GM10847 (cell line): ENCODE results near the gene COA1.

Experiments used
- POLR2A ChIP-seq: IDR thresholded peaks from 2 replicates; pipeline ENCODE4 v1.6.1; 2011; ENCODE audit not compliant: insufficient read length; ENCODE audit errors: extremely low read depth

The COA1 gene

DNA sequence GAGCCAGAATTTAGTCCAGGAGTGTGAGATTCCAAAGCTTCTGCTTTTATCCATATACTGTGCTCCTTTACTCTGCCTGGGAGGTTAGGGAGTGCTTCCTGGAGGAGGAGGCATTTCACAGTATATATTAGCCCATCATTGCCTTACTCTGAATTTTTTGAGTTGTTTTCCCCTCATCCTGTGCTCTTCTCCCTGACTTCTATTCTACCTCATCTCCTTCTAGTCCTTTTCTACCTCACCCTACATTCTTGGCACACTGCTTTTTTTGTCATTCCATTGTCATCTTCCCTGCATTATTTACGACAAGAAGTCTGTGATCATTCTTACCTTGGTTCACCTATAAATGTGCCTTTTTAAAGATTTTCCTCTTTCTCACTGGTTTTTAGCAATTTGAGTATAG lies 125.1 kb downstream of the COA1 start:
- TF ChIP-seq POLR2A: no peak

DNA sequence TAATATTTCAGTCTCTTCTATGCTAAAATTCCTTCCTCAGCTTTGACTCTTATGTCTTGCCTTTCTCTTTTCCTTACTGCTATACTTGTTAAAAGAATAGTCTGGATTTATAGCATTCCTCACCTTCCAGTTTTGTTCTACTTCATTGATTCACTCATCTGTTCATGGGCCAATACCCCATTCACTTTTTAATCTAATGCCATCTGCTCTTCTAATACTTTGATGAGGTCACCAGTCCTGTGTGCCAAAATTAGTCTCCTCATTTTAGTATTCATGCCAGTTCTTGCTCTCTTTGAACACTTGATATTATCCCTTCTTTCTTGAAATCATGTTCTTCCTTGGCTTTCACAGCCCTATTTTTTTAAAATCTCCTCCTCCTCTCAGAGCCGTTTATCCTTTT lies 127.1 kb downstream of the COA1 start:
- TF ChIP-seq POLR2A: no peak

DNA sequence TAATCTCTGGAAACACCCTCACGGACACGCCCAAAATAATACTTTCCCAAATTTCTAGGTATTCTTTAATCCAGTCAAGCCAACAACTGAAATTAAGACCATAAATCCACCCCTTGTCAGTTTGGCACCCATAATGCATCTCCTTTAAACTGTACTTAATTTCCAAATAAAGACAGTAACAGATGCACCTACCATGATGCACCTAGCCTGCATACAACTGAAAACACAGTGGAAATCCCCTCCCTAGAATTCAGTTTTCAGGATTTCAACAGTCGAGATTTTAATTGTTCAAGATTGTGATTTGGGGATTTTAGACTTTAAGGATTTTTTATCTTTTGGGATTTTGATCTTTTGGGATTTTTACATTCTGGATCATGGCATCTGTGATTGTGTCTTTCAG lies 129.3 kb downstream of the COA1 start:
- no peak for TF ChIP-seq POLR2A

DNA sequence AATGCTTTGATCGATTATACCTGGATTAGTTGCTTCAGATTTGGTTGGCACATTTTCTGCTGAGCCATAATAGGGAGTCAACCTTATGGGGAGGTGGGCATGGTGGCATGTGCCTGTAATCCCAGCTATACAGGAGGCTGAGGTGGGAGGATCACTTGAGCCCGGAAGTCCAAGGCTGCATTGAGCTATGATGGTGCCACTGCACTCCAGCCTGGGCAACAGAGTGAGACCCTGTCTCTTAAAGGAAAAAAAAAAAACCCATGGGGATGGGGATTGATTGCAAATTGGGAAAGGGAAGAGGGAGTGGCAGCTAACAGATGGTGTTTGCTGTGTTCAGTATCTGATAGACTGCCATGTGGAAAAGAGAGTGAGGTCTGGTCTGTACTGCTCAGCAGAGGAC lies 135.3 kb downstream of the COA1 start:
- no peak for TF ChIP-seq POLR2A

DNA sequence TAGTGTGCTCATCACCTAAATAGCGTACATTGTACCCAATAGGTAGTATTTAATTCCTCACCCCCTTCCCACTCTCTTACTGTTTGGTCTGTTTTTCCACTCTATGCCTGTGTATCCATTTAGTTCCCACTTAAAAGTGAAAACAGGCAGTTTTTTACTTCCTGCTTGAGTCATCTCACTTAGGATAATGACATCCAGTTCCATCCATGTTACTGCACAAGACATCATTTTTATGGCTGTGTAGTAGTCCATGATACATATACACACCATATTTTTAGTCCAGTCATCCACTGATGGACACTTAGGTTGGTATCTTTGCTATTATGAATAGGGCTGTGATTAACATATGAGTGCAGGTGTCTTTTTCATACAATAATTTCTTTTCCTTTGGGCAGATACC lies 136.3 kb downstream of the COA1 start:
- TF ChIP-seq POLR2A: no peak

DNA sequence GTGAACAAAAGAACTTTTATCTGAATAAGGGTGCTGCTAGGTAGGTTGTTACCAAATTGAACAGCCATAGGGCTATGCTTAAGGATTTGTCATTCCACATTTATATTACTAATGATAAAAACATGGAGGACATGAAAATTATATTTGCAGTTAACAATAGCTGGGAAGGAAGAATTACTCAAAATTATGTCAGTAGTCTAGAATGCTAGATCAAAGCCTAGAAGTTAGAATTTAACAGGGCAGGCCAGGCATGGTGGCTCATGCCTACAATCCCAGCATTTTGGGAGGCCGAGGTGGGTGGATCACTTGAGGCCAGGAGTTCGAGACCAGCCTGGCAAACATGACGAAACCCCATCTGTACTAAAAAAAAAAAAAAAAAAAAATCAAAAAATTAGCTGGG lies 137.0 kb downstream of the COA1 start:
- TF ChIP-seq POLR2A: no peak

DNA sequence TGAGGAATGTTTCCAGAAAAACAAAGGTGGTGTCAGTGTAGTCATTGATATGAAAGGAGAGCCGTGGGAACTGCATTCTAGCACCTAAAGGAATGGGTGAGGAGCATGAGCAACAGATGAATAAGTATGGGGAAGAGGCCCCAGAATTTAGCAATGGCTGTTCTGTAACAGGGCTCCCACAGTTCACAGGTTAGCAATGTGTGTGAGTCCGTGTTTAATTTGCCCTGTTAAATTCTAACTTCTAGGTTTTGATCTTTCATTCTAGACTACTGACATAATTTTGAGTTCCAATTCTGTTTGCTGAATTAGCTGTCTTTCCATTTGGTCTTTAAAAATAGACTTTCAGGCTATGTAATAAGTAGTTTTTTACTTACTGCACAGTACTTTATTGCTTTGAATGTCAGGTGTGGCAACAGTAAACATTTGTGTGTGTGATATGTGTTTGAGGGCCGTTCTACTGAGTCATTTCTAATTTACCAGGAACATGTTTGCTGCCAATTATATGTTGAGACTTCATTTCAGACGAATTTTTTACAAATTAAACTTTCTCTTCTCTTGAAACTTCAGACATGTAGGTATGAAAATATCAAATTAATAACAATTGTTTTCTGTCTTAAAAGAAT lies 137.7 kb downstream of the COA1 start:
- TF ChIP-seq POLR2A: no peak

DNA sequence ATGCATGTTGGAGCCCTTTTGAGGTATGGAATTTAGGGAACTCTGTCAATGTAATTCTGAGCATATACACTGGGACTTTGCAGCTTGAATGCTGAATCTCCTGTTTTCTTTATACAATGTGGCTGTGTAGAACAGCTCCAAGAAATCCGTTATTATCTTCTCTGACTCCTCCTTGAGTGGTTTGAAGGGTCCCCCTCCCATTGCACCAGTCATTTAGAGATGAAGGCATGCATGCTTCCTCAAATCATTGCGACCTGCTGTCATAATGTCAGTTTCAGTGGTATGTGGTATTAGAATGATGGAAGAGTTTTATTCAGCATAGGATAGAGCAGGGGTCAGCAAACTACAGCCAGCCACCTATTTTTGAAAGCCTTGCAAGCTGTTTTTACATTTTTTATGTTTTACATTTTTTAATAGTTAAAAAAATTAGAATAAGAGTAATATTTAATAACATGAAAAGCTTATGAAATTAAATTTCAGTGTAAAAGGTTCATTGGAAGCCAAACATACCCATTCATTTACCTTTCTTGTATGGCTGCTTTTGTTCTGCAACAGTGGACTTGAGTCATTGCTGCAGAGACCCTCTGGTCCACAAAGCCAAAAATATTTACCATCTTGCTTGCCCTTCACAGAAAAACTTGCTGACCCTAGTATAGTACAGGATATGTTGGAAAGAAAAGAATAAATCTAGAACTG lies 138.3 kb downstream of the COA1 start:
- no peak for TF ChIP-seq POLR2A

DNA sequence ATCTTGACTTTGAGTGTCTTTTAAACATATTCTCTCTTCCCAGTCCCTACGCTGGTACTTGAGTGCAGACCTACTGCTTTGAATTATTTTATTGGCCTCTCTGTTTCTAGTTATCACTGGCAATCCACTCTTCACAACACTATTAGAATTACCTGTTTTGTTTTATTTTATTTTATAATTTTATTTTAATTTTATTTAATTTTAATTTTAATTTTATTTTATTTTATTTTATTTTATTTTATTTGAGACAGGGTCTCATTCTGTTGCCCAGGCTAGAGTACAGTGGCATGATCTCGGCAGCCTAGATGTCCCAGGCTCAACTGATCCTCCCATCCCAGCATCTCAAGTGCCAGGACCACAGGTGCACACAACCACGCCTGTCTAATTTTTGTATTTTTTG lies 139.6 kb downstream of the COA1 start:
- TF ChIP-seq POLR2A: no peak
